ENCODE data around the gene UBE2N. TPM values are rescaled to one million over a fixed set of nuclear protein-coding genes. Genes with fewer than 3 reads are reported as not detected.

The UBE2N gene
- total RNA-seq, 2 donors from 2014 or later = 184 to 213 TPM

DNA sequence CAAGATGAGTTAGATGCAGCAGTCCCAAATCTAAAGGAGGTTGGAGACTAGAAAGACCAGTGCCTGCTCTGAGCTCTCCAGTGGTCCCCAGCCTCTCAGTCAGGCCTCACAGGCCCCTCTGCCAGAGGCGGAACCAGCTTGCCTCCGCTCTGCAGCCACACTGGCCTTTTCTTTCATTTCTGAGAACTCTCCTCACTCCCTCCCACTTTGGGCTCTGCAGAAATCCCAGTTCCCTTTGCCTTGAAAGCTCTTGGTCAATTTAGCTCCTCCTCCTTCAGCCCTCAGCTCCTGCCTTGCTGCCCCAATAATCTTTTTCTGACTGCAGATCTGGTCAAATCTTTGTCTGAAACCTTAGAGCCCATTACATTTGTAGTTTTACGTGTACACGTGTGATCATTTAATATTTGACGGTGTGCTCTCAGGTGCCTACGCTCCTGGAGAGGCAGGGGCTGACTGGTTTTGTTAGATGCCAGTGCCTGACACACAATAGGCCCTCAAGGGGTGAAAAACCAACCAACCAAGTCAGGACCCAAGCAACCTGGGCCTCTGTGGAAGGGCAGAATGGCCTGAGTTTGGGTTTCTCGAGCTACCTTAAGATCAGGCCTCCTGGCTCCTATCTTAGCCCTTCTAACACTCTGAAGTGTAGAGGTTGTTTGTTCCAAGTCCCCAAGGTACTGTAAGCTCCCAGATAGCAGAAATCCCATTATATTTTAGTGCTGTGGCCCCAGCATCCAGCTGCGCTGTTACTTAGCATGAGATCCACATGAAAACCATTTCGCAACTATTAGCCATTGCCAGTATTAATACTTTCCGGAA, 65.1 kb downstream of the UBE2N start:
- Mint-ChIP-seq H3K4me1 (ENCODE audit: low read depth in 2 of 2) (peaks cover 35 to 38% of the 10 kb centered on the region in 2 donors), H3K27ac (peak overlapping the region; percentile 43 to 97), H3K4me3 (peak overlapping the region; percentile 84), H3K36me3 (no peaks in the 10 kb centered on the region), H3K27me3 (peaks cover 0 to 9% of the 10 kb centered on the region in 2 donors), H3K9me3 (no peaks in the 10 kb centered on the region)
- no peak for ATAC-seq
- no peak for DNase-seq (ENCODE audit: low spot score)

- no peaks in the 10 kb centered on the region for H3K36me3 Mint-ChIP-seq
- no peaks in the 10 kb centered on the region for H3K9me3 Mint-ChIP-seq
- H3K4me3 Mint-ChIP-seq = no peak overlapping the region
- ATAC-seq = no peak
- peaks cover 29 to 31% of the 10 kb centered on the region in 2 donors for H3K4me1 Mint-ChIP-seq (ENCODE audit: low read depth in 2 of 2)
- H3K27ac Mint-ChIP-seq = no peak overlapping the region
- H3K27me3 Mint-ChIP-seq = peaks cover 0 to 9% of the 10 kb centered on the region in 2 donors
- no peak for DNase-seq (ENCODE audit: low spot score)
Observed at GRCh38 chr12:93375906-93376305, 65.8 kb downstream of the UBE2N start.

DNA sequence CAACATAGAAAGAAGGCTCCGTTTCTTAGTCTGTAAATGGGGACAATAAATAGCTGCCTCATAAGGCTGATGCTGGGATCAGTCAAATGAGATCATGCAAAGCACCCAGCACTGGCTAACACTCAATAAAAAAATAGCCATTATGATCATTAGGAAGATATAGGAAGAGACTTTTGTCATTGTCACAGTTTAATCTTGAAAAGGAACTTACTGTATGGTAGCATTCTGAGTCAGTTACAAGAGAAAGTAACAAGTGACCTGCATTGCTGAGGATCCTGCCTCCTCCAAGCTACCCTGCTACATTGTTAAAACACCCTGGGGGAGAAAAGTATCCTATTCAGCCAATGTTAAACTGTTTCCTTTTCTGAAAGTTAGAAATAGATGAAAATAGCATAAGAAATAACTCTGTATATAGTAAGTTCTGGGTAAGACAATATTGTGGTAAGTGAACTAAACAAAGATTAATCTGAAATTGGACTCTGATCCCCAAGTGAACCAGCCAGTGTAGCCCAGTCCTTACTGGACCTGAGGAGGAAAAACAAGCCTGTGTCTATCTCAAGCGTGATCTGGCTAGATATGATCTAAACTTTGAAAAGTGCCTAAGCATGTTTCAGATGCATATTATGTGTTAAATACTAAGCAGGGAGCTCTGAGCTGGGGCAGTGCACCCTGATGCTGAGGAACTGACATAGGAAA, 67.6 kb downstream of the UBE2N start:
- no peaks in the 10 kb centered on the region for H3K36me3 Mint-ChIP-seq
- no peak overlapping the region for H3K4me3 Mint-ChIP-seq
- peaks cover 0 to 12% of the 10 kb centered on the region in 2 donors for H3K27me3 Mint-ChIP-seq
- peaks cover 13 to 14% of the 10 kb centered on the region in 2 donors for H3K4me1 Mint-ChIP-seq (ENCODE audit: low read depth in 2 of 2)
- no peaks in the 10 kb centered on the region for H3K9me3 Mint-ChIP-seq
- no peak overlapping the region for H3K27ac Mint-ChIP-seq
- ATAC-seq (no peak), DNase-seq (ENCODE audit: low spot score) (no peak)

DNA sequence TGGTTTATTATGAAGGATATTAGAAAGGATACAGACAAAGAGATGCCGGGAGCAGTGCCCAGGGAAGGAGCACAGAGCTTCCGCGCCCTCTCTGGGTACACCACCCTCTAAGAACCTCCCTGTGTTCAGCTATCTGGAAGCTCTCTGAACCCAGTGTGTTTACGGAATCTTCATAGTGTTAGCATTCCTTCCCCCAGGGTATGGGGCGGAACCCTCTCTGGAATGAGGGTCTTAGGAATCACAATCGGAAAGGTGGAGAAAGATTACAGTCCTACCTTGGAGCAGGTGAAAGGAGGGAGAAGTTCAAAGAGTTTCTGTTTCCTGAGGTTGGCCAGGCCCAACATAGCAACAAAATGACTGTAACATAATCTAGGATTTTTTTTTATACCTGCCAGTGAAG, 70.8 kb downstream of the UBE2N start:
- no peak overlapping the region for H3K4me3 Mint-ChIP-seq
- H3K9me3 Mint-ChIP-seq = no peaks in the 10 kb centered on the region
- no peaks in the 10 kb centered on the region for H3K4me1 Mint-ChIP-seq (ENCODE audit: low read depth in 2 of 2)
- H3K27me3 Mint-ChIP-seq = peaks cover 0 to 10% of the 10 kb centered on the region in 2 donors
- no peaks in the 10 kb centered on the region for H3K36me3 Mint-ChIP-seq
- DNase-seq (ENCODE audit: low spot score) (no peak), ATAC-seq (no peak)
- no peak overlapping the region for H3K27ac Mint-ChIP-seq

GRCh38 chr12:93369505-93369904, 72.2 kb downstream of the UBE2N start:
- DNase-seq (ENCODE audit: low spot score) (no peak), ATAC-seq (no peak)
- Mint-ChIP-seq H3K36me3 (no peaks in the 10 kb centered on the region), H3K9me3 (no peaks in the 10 kb centered on the region), H3K4me1 (ENCODE audit: low read depth in 2 of 2) (peaks cover under 1% of the 10 kb centered on the region in 2 donors), H3K27me3 (peaks cover 0 to 6% of the 10 kb centered on the region in 2 donors), H3K4me3 (no peak overlapping the region), H3K27ac (no peak overlapping the region)

GRCh38 chr12:93368766-93369165, 73.0 kb downstream of the UBE2N start:
- H3K9me3 Mint-ChIP-seq = no peaks in the 10 kb centered on the region
- peaks cover 6 to 8% of the 10 kb centered on the region in 2 donors for H3K4me1 Mint-ChIP-seq (ENCODE audit: low read depth in 2 of 2)
- peaks cover 0 to 6% of the 10 kb centered on the region in 2 donors for H3K27me3 Mint-ChIP-seq
- no peak for DNase-seq (ENCODE audit: low spot score)
- H3K36me3 Mint-ChIP-seq = no peaks in the 10 kb centered on the region
- ATAC-seq = no peak
- no peak overlapping the region for H3K27ac Mint-ChIP-seq
- no peak overlapping the region for H3K4me3 Mint-ChIP-seq

DNA sequence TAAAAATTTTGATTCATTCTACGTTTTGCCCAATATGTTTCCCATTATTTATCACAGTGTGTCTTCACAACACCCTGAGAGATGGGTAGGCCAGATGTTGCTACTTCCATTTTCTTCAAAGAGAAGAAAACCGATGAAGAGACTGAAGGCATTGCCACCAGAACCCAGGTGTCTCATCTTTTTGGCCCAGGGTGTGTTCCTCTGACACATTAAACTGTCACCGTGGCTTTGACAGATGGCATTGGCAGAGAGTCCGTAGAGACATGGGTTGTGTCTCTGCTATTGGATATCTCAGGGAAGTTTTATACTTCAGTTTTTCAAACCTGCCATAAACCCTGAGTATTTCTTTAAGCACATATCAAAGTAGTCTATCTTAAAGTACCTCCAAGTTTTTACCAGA, 75.3 kb downstream of the UBE2N start:
- no peak for DNase-seq (ENCODE audit: low spot score)
- Mint-ChIP-seq H3K9me3 (no peaks in the 10 kb centered on the region), H3K36me3 (no peaks in the 10 kb centered on the region), H3K27me3 (peaks cover 0 to 4% of the 10 kb centered on the region in 2 donors), H3K4me3 (no peak overlapping the region), H3K27ac (no peak overlapping the region), H3K4me1 (ENCODE audit: low read depth in 2 of 2) (peaks cover 10% of the 10 kb centered on the region in 2 donors)
- ATAC-seq = no peak

DNA sequence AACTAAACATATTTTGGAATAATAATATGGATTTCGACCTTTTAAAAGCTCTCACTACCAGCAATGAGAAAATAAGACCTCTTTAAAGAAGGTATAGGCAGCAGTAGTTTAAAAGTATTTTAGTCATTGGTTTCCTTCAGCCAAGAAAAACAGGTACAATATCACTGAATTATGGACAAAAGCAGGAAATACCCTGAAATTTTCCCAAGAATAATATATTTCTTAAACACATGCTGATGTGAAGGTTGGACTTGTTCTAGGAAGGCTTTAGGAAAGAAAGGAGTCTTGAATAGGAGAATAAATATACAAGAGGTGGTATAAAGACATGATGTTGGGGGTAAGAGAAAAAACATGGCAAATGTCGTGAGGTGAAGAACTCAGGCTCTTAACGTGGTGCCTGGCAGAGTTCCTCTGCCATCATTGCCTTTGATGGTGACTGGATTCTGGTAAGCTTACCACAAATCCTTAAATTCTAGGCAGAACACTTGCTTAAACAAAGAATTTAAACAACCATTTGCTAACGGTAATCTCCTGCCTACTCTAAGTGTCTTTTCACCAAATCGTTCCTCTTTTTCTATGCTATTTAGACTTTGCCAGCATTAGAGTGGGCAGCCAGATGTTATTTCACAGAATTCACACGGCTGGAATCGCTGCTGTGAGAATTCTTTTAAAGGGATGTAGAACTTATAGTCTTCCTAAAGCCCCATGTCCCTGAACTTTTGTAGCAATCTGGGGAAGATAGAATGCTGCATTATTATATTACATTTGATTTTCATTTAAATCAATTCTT, 75.9 kb downstream of the UBE2N start:
- Mint-ChIP-seq H3K27me3 (peaks cover 0 to 4% of the 10 kb centered on the region in 2 donors), H3K36me3 (no peaks in the 10 kb centered on the region), H3K27ac (no peak overlapping the region), H3K4me3 (no peak overlapping the region), H3K4me1 (ENCODE audit: low read depth in 2 of 2) (peaks cover 10% of the 10 kb centered on the region in 2 donors), H3K9me3 (no peaks in the 10 kb centered on the region)
- no peak for ATAC-seq
- no peak for DNase-seq (ENCODE audit: low spot score)

- ATAC-seq (peak; percentile 55 to 68), DNase-seq (ENCODE audit: low spot score) (no peak)
- peaks cover 10% of the 10 kb centered on the region in 2 donors for H3K4me1 Mint-ChIP-seq (ENCODE audit: low read depth in 2 of 2)
- no peaks in the 10 kb centered on the region for H3K27me3 Mint-ChIP-seq
- H3K4me3 Mint-ChIP-seq = no peak overlapping the region
- no peaks in the 10 kb centered on the region for H3K9me3 Mint-ChIP-seq
- no peaks in the 10 kb centered on the region for H3K36me3 Mint-ChIP-seq
- H3K27ac Mint-ChIP-seq = no peak overlapping the region
Observed at GRCh38 chr12:93363841-93364297, 77.9 kb downstream of the UBE2N start.

DNA sequence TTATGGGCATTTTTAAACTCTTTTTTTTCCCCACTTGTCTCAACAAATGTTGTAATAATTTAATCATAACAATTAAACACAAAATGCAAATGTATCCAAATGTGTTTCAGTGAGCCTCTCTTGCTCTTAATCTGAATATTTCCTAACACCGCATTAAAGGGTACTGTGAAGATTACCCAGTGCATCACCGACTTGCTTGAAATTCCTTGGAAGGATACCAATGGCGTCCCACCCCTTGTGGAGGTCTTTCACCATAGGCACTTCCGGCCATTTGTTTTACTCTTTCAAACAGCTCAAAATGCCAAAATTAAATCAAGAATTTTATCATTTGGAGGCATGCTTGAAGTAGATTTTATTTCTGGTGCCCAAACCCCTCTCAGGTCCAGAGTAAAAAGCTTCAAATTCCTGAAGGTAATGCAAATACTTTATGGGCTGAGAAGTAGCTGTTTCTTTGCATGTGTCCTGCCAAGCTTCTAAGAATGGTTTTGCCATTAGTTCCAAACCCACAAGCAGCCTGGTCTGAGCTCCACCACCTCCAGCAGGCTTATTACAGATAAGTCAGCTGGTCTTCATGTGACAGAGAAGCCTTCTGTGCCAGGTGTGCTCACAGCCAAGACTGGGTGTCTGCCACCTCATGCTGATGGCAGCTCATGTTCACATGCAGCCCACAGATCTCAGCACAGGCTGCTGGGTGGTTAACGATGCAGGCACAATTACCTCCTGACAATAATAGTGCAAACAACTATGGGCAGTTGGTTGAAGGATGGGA, 80.4 kb downstream of the UBE2N start:
- Mint-ChIP-seq H3K4me3 (no peak overlapping the region), H3K9me3 (no peaks in the 10 kb centered on the region), H3K36me3 (no peaks in the 10 kb centered on the region), H3K4me1 (ENCODE audit: low read depth in 2 of 2) (peaks cover 10% of the 10 kb centered on the region in 2 donors), H3K27ac (no peak overlapping the region), H3K27me3 (no peaks in the 10 kb centered on the region)
- ATAC-seq = no peak
- DNase-seq (ENCODE audit: low spot score) = no peak

DNA sequence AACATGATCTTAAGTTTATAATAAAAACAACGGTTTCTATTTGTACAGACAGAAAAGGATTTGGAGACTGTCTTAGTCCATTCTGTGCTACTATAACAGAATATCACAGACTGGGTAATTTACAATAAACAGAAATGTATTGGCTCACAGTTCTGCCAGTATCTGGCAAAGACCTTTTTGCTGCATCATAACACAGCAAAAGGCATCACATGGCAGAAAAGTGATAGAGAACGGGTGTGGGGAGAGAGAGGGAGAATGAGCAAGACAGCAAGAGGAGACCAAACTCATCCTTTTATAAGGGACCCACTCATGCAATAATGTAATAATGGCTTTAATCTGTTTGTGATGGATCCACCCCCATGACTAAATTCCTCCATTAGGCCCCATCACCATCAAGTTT, 81.1 kb downstream of the UBE2N start:
- DNase-seq (ENCODE audit: low spot score) = no peak
- H3K27me3 Mint-ChIP-seq = no peaks in the 10 kb centered on the region
- no peaks in the 10 kb centered on the region for H3K9me3 Mint-ChIP-seq
- H3K27ac Mint-ChIP-seq = no peak overlapping the region
- no peak for ATAC-seq
- H3K4me1 Mint-ChIP-seq (ENCODE audit: low read depth in 2 of 2) = peaks cover 10% of the 10 kb centered on the region in 2 donors
- no peaks in the 10 kb centered on the region for H3K36me3 Mint-ChIP-seq
- H3K4me3 Mint-ChIP-seq = no peak overlapping the region

- Mint-ChIP-seq H3K27me3 (no peaks in the 10 kb centered on the region), H3K4me3 (no peak overlapping the region), H3K4me1 (ENCODE audit: low read depth in 2 of 2) (peaks cover 3 to 4% of the 10 kb centered on the region in 2 donors), H3K9me3 (no peaks in the 10 kb centered on the region), H3K27ac (no peak overlapping the region), H3K36me3 (no peaks in the 10 kb centered on the region)
- no peak for DNase-seq (ENCODE audit: low spot score)
- no peak for ATAC-seq
Observed at GRCh38 chr12:93358821-93359220, 82.9 kb downstream of the UBE2N start.

DNA sequence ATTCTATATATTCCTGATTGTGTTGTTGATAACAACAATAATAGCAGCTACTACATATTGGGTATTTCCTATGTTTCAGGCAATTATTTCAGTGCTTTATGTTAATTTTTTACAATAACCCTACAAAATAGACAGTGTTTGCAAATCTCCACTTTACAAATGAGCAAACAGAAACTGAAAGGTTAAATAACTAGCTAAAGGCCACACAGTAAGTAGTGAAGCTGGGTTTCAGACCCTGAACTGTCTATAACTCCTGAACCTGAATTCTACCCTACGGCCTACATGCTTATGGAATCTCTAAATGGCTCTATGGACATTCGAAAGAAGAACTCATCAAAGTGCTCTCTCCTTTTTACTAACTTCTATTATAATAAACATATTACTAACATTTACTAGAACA, 83.7 kb downstream of the UBE2N start:
- no peak for DNase-seq (ENCODE audit: low spot score)
- Mint-ChIP-seq H3K36me3 (no peaks in the 10 kb centered on the region), H3K9me3 (no peaks in the 10 kb centered on the region), H3K4me1 (ENCODE audit: low read depth in 2 of 2) (peaks cover 0 to 3% of the 10 kb centered on the region in 2 donors), H3K4me3 (no peak overlapping the region), H3K27me3 (no peaks in the 10 kb centered on the region), H3K27ac (no peak overlapping the region)
- ATAC-seq = no peak
